GM12878 (cell line): ENCODE data around the gene ZNF827. TPM values are rescaled to one million over a fixed set of nuclear protein-coding genes. Genes with fewer than 3 reads are reported as not detected.

Experiments
- ATAC-seq: fragments of 200-7000 bp; cut with Tn5 transposase; 3 replicates; pipeline ENCODE4 v1.9.1; 2020; ENCODE audit warnings: mild to moderate bottlenecking, moderate library complexity
- BruUV-seq: library from RNA; stranded (reverse); fragments of 400-500 nt; replicated peaks from 2 replicates; lab custom pipeline; 2021; lab: Mats Ljungman, UMichigan
- CTCF ChIA-PET: fragments of 300-600 bp; sonication (Branson Sonifier 250); formaldehyde crosslinking; extraction: SDS; loops from one replicate; lab custom pipeline; 2021; ENCODE audit warnings: inconsistent platforms; lab: Yijun Ruan, JAX
- POLR2A ChIA-PET: fragments of 350-600 bp; formaldehyde crosslinking; extraction: SDS; loops from one replicate; lab custom pipeline; 2021; ENCODE audit warnings: inconsistent platforms; lab: Charles Lee
- RAD21 ChIA-PET: fragments of 300-600 bp; sonication (Branson Sonifier 250); formaldehyde crosslinking; loops from one replicate; lab custom pipeline; 2023; ENCODE audit warnings: antibody characterized with exemption; ENCODE audit not compliant: unreplicated experiment; lab: Charles Lee
- SMC1A ChIA-PET: fragments of 300-600 bp; sonication (Branson Sonifier 250); formaldehyde crosslinking; loops from one replicate; lab custom pipeline; 2023; ENCODE audit not compliant: unreplicated experiment, uncharacterized antibody; lab: Charles Lee
- DNase-seq: peaks from one replicate; pipeline ENCODE4 v3.0.0-alpha.2; 2011; ENCODE audit warnings: low read depth, low spot score
- FAIRE-seq: peaks from 3 replicates; lab custom pipeline; 2011; peaks lifted over from hg19 to GRCh38; lab: Jason Lieb, UNC
- H2AFZ ChIP-seq: 2 replicates; pipeline ENCODE4 v1.6.0; 2011; ENCODE audit warnings: low read depth, low read length, control low read depth; ENCODE audit not compliant: control insufficient read depth
- H3K27ac ChIP-seq: 2 replicates; pipeline ENCODE4 v1.5.1; 2011; ENCODE audit warnings: control low read depth; ENCODE audit not compliant: control insufficient read depth, insufficient read depth
- H3K27me3 ChIP-seq, 2 experiments: replicated peaks in 1 of 2; 2 replicates each; pipeline versions ENCODE4 v1.6.0 to v1.6.1; 2011; ENCODE audit warnings: low read length in 1 of 2; ENCODE audit not compliant: control insufficient read depth in 2 of 2, insufficient read depth in 2 of 2
- H3K36me3 ChIP-seq, 2 experiments: 2 replicates each; pipeline ENCODE4 v1.5.1; 2011; ENCODE audit warnings: low read length in 1 of 2; ENCODE audit not compliant: control insufficient read depth in 2 of 2, insufficient read depth in 2 of 2
- H3K4me1 ChIP-seq: 2 replicates; pipeline ENCODE4 v1.6.1; 2011; ENCODE audit warnings: mild to moderate bottlenecking, low read length, moderate library complexity, mixed read lengths; ENCODE audit not compliant: control insufficient read depth, insufficient read depth
- H3K4me2 ChIP-seq: 2 replicates; pipeline ENCODE4 v1.6.0; 2011; ENCODE audit warnings: control low read depth; ENCODE audit not compliant: control insufficient read depth, insufficient read depth
- H3K4me3 ChIP-seq: fragments of 200-600 bp; sonication (generic); 2 replicates; pipeline ENCODE4 v1.5.1; 2016
- H3K79me2 ChIP-seq: 2 replicates; pipeline ENCODE4 v1.6.0; 2011; ENCODE audit warnings: low read length; ENCODE audit not compliant: control insufficient read depth, insufficient read depth
- H3K9ac ChIP-seq: 2 replicates; pipeline ENCODE4 v1.8.0; 2011; ENCODE audit warnings: low read length, control low read depth, mixed read lengths; ENCODE audit not compliant: control insufficient read depth, insufficient read depth
- H3K9me3 ChIP-seq: replicated peaks from 3 replicates; pipeline ENCODE4 v1.5.1; 2011; ENCODE audit warnings: mild to moderate bottlenecking, low read length; ENCODE audit not compliant: control insufficient read depth, insufficient read depth
- H4K20me1 ChIP-seq: 2 replicates; pipeline ENCODE4 v1.6.0; 2011; ENCODE audit not compliant: control insufficient read depth, insufficient read depth
- CBFB ChIP-seq: IDR thresholded peaks from 2 replicates; pipeline ENCODE4 v1.6.1; 2016; ENCODE audit warnings: antibody characterized with exemption, low read depth
- HDGF ChIP-seq: fragments of 450-650 bp; IDR thresholded peaks from 2 replicates; pipeline ENCODE4 v1.6.1; 2016; ENCODE audit warnings: antibody characterized with exemption
- MTA2 ChIP-seq: fragments of 450-650 bp; IDR thresholded peaks from 2 replicates; pipeline ENCODE4 v1.6.1; 2016; ENCODE audit warnings: low read depth, mild to moderate bottlenecking, moderate library complexity
- NRF1 ChIP-seq: conservative IDR thresholded peaks from 2 replicates; pipeline ENCODE4 v1.6.1; 2011; ENCODE audit warnings: mild to moderate bottlenecking, low read depth, low read length, improper control_type of control experiment
- POLR2AphosphoS2 ChIP-seq: IDR thresholded peaks from 2 replicates; pipeline ENCODE4 v1.6.1; 2011; ENCODE audit warnings: low read depth, mild to moderate bottlenecking, low read length, improper control_type of control experiment, moderate library complexity
- SUPT20H ChIP-seq: IDR thresholded peaks from 2 replicates; pipeline ENCODE4 v1.6.1; 2011; ENCODE audit warnings: low read depth, mild to moderate bottlenecking, low read length, moderate library complexity, borderline replicate concordance; ENCODE audit not compliant: control insufficient read depth
- ZNF217 ChIP-seq: fragments of 450-650 bp; IDR thresholded peaks from 2 replicates; pipeline ENCODE4 v1.6.1; 2017; ENCODE audit warnings: antibody characterized with exemption, mild to moderate bottlenecking
- WGBS: methylation state at CpG from one replicate; pipeline ENCODE4 v1.1.6; 2016; ENCODE audit warnings: low lambda C conversion rate; ENCODE audit not compliant: insufficient replicate concordance, insufficient coverage; ENCODE audit errors: missing lambda C conversion rate; 5-methylcytosine and 5-hydroxymethylcytosine counted together
- in situ Hi-C: fragments of 300-500 bp; cut with MboI; formaldehyde crosslinking; loops from 9 replicates; pipeline ENCODE4 v1.14.3; 2018; ENCODE audit warnings: mixed read lengths
- intact Hi-C: fragments of 100-400 bp; cut with micrococcal nuclease; formaldehyde crosslinking; loops from one replicate; pipeline ENCODE4 v1.14.2; 2022; ENCODE audit not compliant: unreplicated experiment
- polyA plus RNA-seq, 11 experiments: library from polyadenylated mRNA; depleted of rRNA in 4 of 11; unstranded in 6 of 11; stranded (reverse) in 5 of 11; fragments of >200 nt; fragmentation: Nextera tagmentation in 4 of 11; fragmentation: Illumina TruSeq in 1 of 11; extraction: Ambion mirVana in 4 of 11; extraction: Trizol in 1 of 11; gene quantifications; 1 replicate in 1 of 11; 2 replicates in 10 of 11; pipeline versions ENCODE4 v1.2.1 to v1.2.3, GENCODE V29; 2011 to 2016; ENCODE audit warnings: inconsistent platforms in 2 of 11, missing spikeins in 2 of 11, low read depth in 1 of 11
- total RNA-seq, 4 experiments: library from RNA; depleted of rRNA in 3 of 4; stranded (reverse); fragments of >200 nt in 3 of 4; fragmentation: Illumina TruSeq in 1 of 4; extraction: Trizol in 1 of 4; gene quantifications; 2 replicates each; pipeline versions ENCODE4 v1.2.1 to v1.2.3, GENCODE V29; 2013 to 2021
- TF ChIP-seq, protein P1 (sequence below): IDR thresholded peaks from 2 replicates; pipeline ENCODE4 v1.6.1; 2011; ENCODE audit warnings: mild to moderate bottlenecking, low read depth, low read length, moderate library complexity; ENCODE audit not compliant: insufficient replicate concordance

ZNF827 gene
- total and polyA plus RNA-seq, 10 of the 15 experiments (the other 5 are each of a cell fraction or from before 2014, with no cell fraction given), result 3.8 to 31.5 (median 13.6) TPM

DNA sequence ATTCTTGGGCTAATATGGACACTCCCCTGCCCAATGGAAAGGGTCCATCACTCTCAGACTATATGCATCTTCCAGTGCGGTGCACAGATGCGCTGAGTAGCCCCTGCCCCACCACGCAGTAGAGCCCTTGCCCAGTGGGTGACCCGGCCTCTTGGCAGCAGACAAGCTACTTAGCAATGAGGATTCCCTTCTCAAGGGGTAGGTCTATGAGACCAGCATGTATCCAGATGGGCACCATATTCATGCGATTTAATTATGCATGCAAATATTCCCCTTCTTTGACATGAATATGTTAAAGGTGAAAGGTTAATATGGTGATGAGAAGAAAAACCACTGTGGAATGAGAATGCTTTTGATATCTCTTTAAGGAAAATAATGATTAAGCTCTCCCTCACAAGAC is 77.7 kb downstream of the ZNF827 start (continued):
- TF ChIP-seq, protein P1, sequence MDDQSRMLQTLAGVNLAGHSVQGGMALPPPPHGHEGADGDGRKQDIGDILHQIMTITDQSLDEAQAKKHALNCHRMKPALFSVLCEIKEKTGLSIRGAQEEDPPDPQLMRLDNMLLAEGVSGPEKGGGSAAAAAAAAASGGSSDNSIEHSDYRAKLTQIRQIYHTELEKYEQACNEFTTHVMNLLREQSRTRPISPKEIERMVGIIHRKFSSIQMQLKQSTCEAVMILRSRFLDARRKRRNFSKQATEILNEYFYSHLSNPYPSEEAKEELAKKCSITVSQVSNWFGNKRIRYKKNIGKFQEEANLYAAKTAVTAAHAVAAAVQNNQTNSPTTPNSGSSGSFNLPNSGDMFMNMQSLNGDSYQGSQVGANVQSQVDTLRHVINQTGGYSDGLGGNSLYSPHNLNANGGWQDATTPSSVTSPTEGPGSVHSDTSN, result no peak

DNA sequence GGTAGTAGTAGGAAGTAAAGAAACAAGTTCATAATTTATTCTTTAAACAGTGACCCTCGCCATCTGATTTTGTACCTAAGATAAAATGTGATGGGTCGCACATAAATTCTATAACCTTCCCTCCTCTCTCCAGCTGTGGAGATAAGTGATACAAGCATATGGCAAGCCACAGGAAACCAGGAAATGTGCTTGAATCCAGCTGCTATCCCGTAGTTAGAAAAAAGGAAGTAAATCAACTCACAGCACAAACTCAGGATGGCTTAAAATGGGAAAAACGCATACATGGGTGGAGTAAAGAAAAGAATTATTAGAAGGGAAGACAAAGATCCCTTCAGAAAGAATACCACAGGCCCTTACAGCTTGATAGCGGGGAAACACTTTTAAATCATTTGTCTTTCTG is 78.2 kb downstream of the ZNF827 start:
- ChIA-PET CTCF (no interaction called here), POLR2A (no interaction called here), RAD21 (no interaction called here), SMC1A (interaction anchor here (0.8 to 1.0 kb wide), 4 partner anchors 10 to 30 kb away, joined by 3 to 4 read pairs (median 3); no protein-coding TSS in a partner anchor)
- no peaks in the 10 kb centered on the region for H3K27me3 ChIP-seq
- in situ Hi-C loops, result no loop called here
- FAIRE-seq (no peak), DNase-seq (no peak), ATAC-seq (no peak)
- TF ChIP-seq NRF1, result no peak
- TF ChIP-seq SUPT20H, result no peak
- TF ChIP-seq HDGF, result no peak
- no peak for TF ChIP-seq CBFB
- no peak for TF ChIP-seq POLR2AphosphoS2
- TF ChIP-seq ZNF217, result no peak
- no peak for TF ChIP-seq MTA2
- 78% methylated on average over 5 of the region's 5 CpGs for WGBS
- H3K4me3 ChIP-seq, result no peak overlapping the region
- no peak overlapping the region for H3K27ac ChIP-seq
- no peak overlapping the region for H3K9ac ChIP-seq
- peaks cover 11% of the 10 kb centered on the region for H3K4me1 ChIP-seq
- peaks cover 20% of the 10 kb centered on the region for H3K79me2 ChIP-seq
- H4K20me1 ChIP-seq, result no peaks in the 10 kb centered on the region
- H3K9me3 ChIP-seq, result no peaks in the 10 kb centered on the region
- BruUV-seq, result no TSS peak
- intact Hi-C loops, result no loop called here
- no peak overlapping the region for H2AFZ ChIP-seq
- no peak overlapping the region for H3K4me2 ChIP-seq
- peaks cover 0 to 18% of the 10 kb centered on the region in 2 experiments; a peak in 3 of 4 replicates for H3K36me3 ChIP-seq
